A673 (cell line): ENCODE measurements around the gene SLC16A4. TPM values are rescaled to one million over a fixed set of nuclear protein-coding genes. Genes with fewer than 3 reads are reported as not detected.

ENCODE experiments used
- BruUV-seq: library from RNA; stranded (reverse); fragments of 400-500 nt; replicated peaks from 2 replicates; lab custom pipeline; 2021; lab: Mats Ljungman, UMichigan
- CTCF ChIA-PET: fragments of 300-600 bp; sonication (Branson Sonifier 250); formaldehyde crosslinking; loops from one replicate; lab custom pipeline; 2022; ENCODE audit warnings: antibody characterized with exemption; lab: Charles Lee
- POLR2A ChIA-PET: fragments of 300-600 bp; sonication (Branson Sonifier 250); formaldehyde crosslinking; loops from one replicate; lab custom pipeline; 2022; ENCODE audit warnings: antibody characterized with exemption; ENCODE audit not compliant: low non-redundant PET; lab: Charles Lee
- DNase-seq: peaks from one replicate; pipeline ENCODE4 v3.0.0-alpha.2; 2015; ENCODE audit warnings: low spot score
- H3K27ac ChIP-seq: fragments of 200-600 bp; sonication (generic); 2 replicates; pipeline ENCODE4 v1.5.1; 2016; ENCODE audit warnings: mixed run types, low read depth, mild to moderate bottlenecking, mixed read lengths, antibody characterized with exemption, low read length; ENCODE audit not compliant: poor library complexity, severe bottlenecking
- H3K27me3 ChIP-seq: fragments of 200-600 bp; sonication (generic); replicated peaks from 2 replicates; pipeline ENCODE4 v1.6.1; 2017; ENCODE audit warnings: mixed run types, low read depth, mild to moderate bottlenecking, mixed read lengths, antibody characterized with exemption, low read length; ENCODE audit not compliant: insufficient read depth, poor library complexity
- H3K36me3 ChIP-seq: fragments of 200-600 bp; sonication (generic); 2 replicates; pipeline ENCODE4 v1.6.1; 2016; ENCODE audit warnings: mixed run types, mild to moderate bottlenecking, mixed read lengths, antibody characterized with exemption, low read length; ENCODE audit not compliant: insufficient read depth, poor library complexity, severe bottlenecking
- H3K4me1 ChIP-seq: fragments of 200-600 bp; sonication (generic); 2 replicates; pipeline ENCODE4 v1.6.1; 2017; ENCODE audit warnings: mixed run types, mild to moderate bottlenecking, mixed read lengths, antibody characterized with exemption, low read length; ENCODE audit not compliant: insufficient read depth, poor library complexity, severe bottlenecking
- H3K4me3 ChIP-seq: fragments of 200-600 bp; sonication (generic); 2 replicates; pipeline ENCODE4 v1.5.1; 2016; ENCODE audit warnings: low read depth, mixed run types, mild to moderate bottlenecking, mixed read lengths, low read length; ENCODE audit not compliant: poor library complexity, severe bottlenecking
- H3K9me3 ChIP-seq: fragments of 200-600 bp; sonication (generic); 2 replicates; pipeline ENCODE4 v1.6.1; 2016; ENCODE audit warnings: mixed run types, low read depth, mild to moderate bottlenecking, mixed read lengths, antibody characterized with exemption, low read length; ENCODE audit not compliant: poor library complexity, severe bottlenecking
- CTCF ChIP-seq: fragments of 300-800, 200-600 bp; sonication (generic); conservative IDR thresholded peaks from 2 replicates; pipeline ENCODE4 v1.5.1; 2017; ENCODE audit warnings: low read depth, mild to moderate bottlenecking, antibody characterized with exemption, low read length, moderate library complexity, mixed read lengths
- EZH2 ChIP-seq: fragments of 200-600 bp; sonication (generic); IDR thresholded peaks from 2 replicates; pipeline ENCODE4 v1.6.1; 2017; ENCODE audit warnings: borderline replicate concordance, low read depth, mild to moderate bottlenecking, mixed read lengths, antibody characterized with exemption, low read length; ENCODE audit not compliant: poor library complexity, severe bottlenecking
- intact Hi-C: fragments of 100-400 bp; cut with micrococcal nuclease; formaldehyde crosslinking; loops from one replicate; pipeline ENCODE4 v1.10.0; 2022; ENCODE audit not compliant: unreplicated experiment
- total RNA-seq: library from RNA; stranded (reverse); gene quantifications from 2 replicates; pipeline ENCODE4 v1.2.3, GENCODE V29; 2021

Gene SLC16A4
- total RNA-seq, 1 experiment from 2014 or later = 0.60 TPM

- Histone ChIP-seq H3K36me3 (peaks cover 46% of the 10 kb centered on the region), H3K27me3 (no peaks in the 10 kb centered on the region), H3K27ac (no peak overlapping the region), H3K9me3 (no peaks in the 10 kb centered on the region), H3K4me3 (no peak overlapping the region), H3K4me1 (no peaks in the 10 kb centered on the region)
- no TSS peak for BruUV-seq
- no peak for DNase-seq
- no peak for TF ChIP-seq EZH2
- TF ChIP-seq CTCF = no peak
- intact Hi-C loops = no loop called here
- ChIA-PET CTCF (interaction anchor here (0.5 kb wide), 1 partner anchor 169 kb away, joined by 5 read pairs; no protein-coding TSS in a partner anchor), POLR2A (no interaction called here)
Measured at GRCh38 chr1:110370827-110371226, 20.0 kb downstream of the SLC16A4 start.

DNA sequence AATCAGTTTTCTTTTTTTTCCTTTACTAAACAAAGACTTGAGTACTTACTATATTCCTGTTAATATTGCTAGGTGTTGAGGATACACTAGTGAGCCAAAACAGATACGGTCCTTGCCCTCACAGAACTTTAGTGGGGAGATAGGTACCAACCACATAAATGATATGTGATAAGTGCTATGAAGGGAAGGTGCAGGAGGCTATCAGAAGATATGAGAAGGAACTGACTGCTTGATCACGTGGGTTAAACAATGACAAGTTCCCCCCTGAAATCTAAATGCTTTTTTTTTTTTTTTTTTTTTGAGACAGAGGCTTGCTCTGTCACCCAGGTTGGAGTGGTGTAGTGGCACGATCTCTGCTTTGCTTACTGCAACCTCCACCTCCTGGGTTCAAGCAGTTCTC is 26.6 kb downstream of the SLC16A4 start:
- POLR2A ChIA-PET = no interaction called here
- CTCF ChIA-PET = no interaction called here
- intact Hi-C loops = no loop called here
- no TSS peak for BruUV-seq
- DNase-seq = no peak
- H3K27me3 ChIP-seq = no peaks in the 10 kb centered on the region
- peaks cover 33% of the 10 kb centered on the region for H3K36me3 ChIP-seq
- H3K9me3 ChIP-seq = no peaks in the 10 kb centered on the region
- no peak overlapping the region for H3K27ac ChIP-seq
- H3K4me1 ChIP-seq = no peaks in the 10 kb centered on the region
- TF ChIP-seq CTCF (no peak), EZH2 (no peak)
- no peak overlapping the region for H3K4me3 ChIP-seq

DNA sequence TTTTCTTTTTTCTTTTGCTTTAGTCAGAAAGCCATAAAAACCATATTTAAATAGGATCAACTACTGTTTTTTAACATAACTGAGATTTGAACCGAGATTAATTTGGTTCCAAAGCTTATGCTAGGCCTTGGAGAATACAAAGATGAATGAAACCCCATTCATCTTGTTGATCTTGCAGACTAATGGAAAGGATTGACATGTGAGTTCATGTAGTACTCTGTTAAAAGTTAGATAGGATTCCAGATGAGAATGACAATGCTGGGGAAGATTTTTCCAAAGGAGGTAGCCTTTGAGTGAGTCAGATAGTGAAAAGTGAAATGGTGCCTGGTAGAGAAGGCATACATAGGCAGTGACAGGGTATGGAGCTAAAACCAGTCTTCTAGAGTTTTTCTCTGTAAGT is 29.0 kb downstream of the SLC16A4 start:
- no peaks in the 10 kb centered on the region for H3K9me3 ChIP-seq
- TF ChIP-seq EZH2 = no peak
- no peak for TF ChIP-seq CTCF
- H3K4me3 ChIP-seq = no peak overlapping the region
- DNase-seq = no peak
- ChIA-PET POLR2A (no interaction called here), CTCF (no interaction called here)
- BruUV-seq = no TSS peak
- intact Hi-C loops = no loop called here
- H3K27ac ChIP-seq = no peak overlapping the region
- H3K27me3 ChIP-seq = no peaks in the 10 kb centered on the region
- H3K4me1 ChIP-seq = no peaks in the 10 kb centered on the region
- peaks cover 53% of the 10 kb centered on the region for H3K36me3 ChIP-seq
